DOHH2 (cell line): ENCODE measurements around the gene SNRNP27.

ENCODE experiments used
- H3F3A ChIP-seq: fragments of 200-600 bp; sonication (generic), shearing (Covaris generic); 2 replicates; pipeline ENCODE4 v1.6.0; 2016; ENCODE audit warnings: antibody characterized with exemption, mild to moderate bottlenecking; ENCODE audit not compliant: control insufficient read depth, insufficient read depth
- H3K27ac ChIP-seq: fragments of 200-600 bp; sonication (generic); 2 replicates; pipeline ENCODE4 v1.5.1; 2014; ENCODE audit warnings: low read depth, mild to moderate bottlenecking, low read length, moderate library complexity
- H3K27me3 ChIP-seq: fragments of 200-600 bp; sonication (generic); 2 replicates; pipeline ENCODE4 v1.6.1; 2014; ENCODE audit warnings: mild to moderate bottlenecking, low read length, mixed read lengths; ENCODE audit not compliant: control insufficient read depth
- H3K36me3 ChIP-seq: fragments of 200-600 bp; sonication (generic); 2 replicates; pipeline ENCODE4 v1.6.1; 2014; ENCODE audit warnings: mild to moderate bottlenecking, low read length, moderate library complexity, mixed read lengths; ENCODE audit not compliant: control insufficient read depth
- H3K4me1 ChIP-seq: fragments of 200-600 bp; sonication (generic); 2 replicates; pipeline ENCODE4 v1.6.1; 2014; ENCODE audit warnings: mild to moderate bottlenecking, low read length, mixed read lengths; ENCODE audit not compliant: control insufficient read depth
- H3K4me2 ChIP-seq: fragments of 200-600 bp; sonication (generic); 2 replicates; pipeline ENCODE4 v1.6.0; 2014; ENCODE audit warnings: mild to moderate bottlenecking, low read length, moderate library complexity
- H3K4me3 ChIP-seq: fragments of 200-600 bp; sonication (generic); 2 replicates; pipeline ENCODE4 v1.5.1; 2014; ENCODE audit warnings: mild to moderate bottlenecking, low read length, mixed read lengths
- H3K79me2 ChIP-seq: fragments of 200-600 bp; sonication (generic); 2 replicates; pipeline ENCODE4 v1.6.1; 2014; ENCODE audit warnings: mild to moderate bottlenecking, low read length, mixed read lengths; ENCODE audit not compliant: control insufficient read depth
- H3K9me2 ChIP-seq: fragments of 200-600 bp; sonication (generic); replicated peaks from 2 replicates; pipeline ENCODE4 v1.6.1; 2014; ENCODE audit warnings: mild to moderate bottlenecking, low read length, mixed read lengths; ENCODE audit not compliant: control insufficient read depth
- H3K9me3 ChIP-seq: fragments of 200-600 bp; sonication (generic); 2 replicates; pipeline ENCODE4 v1.6.1; 2014; ENCODE audit warnings: antibody characterized with exemption, low read length, mixed read lengths; ENCODE audit not compliant: control insufficient read depth, insufficient read depth
- H4K20me1 ChIP-seq: fragments of 200-600 bp; sonication (generic); 2 replicates; pipeline ENCODE4 v1.6.0; 2014; ENCODE audit warnings: low read depth, mild to moderate bottlenecking, antibody characterized with exemption, low read length, moderate library complexity; ENCODE audit not compliant: control insufficient read depth, insufficient read depth
- CTCF ChIP-seq: fragments of 200-600 bp; sonication (generic); IDR thresholded peaks from one replicate; pipeline ENCODE4 v1.5.1; 2014; ENCODE audit warnings: antibody characterized with exemption, mild to moderate bottlenecking, low read depth, low read length; ENCODE audit not compliant: poor library complexity, severe bottlenecking
- EZH2phosphoT487 ChIP-seq: fragments of 200-600 bp; sonication (generic); IDR thresholded peaks from 2 replicates; pipeline ENCODE4 v1.6.1; 2017; ENCODE audit warnings: borderline replicate concordance, mild to moderate bottlenecking, antibody characterized with exemption, low read length, moderate library complexity, mixed read lengths

SNRNP27 gene

GRCh38 chr2:69893684-69894551 lies at the start of gene SNRNP27:
Gene SNRNP27, plus strand, starts transcription at chr2:69893956. Its CDS starts 29 bp downstream, at chr2:69893985.
- Histone ChIP-seq H3K27me3 (no peaks in the 10 kb centered on the region), H3K4me2 (peak within 1 kb of the TSS; percentile 93), H3K27ac (peak within 1 kb of the TSS; percentile 49), H3K9me3 (no peaks in the 10 kb centered on the region), H3F3A (no peaks in the 10 kb centered on the region), H4K20me1 (0 out of 2 replicates have a peak, but pooled peaks cover 3% of the 10 kb centered on the region), H3K79me2 (peaks cover 32% of the 10 kb centered on the region), H3K36me3 (peaks cover 45% of the 10 kb centered on the region), H3K4me1 (peaks cover 18% of the 10 kb centered on the region), H3K4me3 (peak within 1 kb of the TSS; percentile 89), H3K9me2 (no peaks in the 10 kb centered on the region)
- TF ChIP-seq CTCF: no peak
- no peak for TF ChIP-seq EZH2phosphoT487

GRCh38 chr2:69843993-69844392 lies 49.8 kb upstream of the SNRNP27 start:
- Histone ChIP-seq H3K9me2 (no peaks in the 10 kb centered on the region), H3K36me3 (peaks cover 68% of the 10 kb centered on the region), H3K9me3 (no peaks in the 10 kb centered on the region), H3K4me1 (no peaks in the 10 kb centered on the region), H3K4me2 (no peak overlapping the region), H3F3A (no peaks in the 10 kb centered on the region), H3K27me3 (no peaks in the 10 kb centered on the region), H3K79me2 (no peaks in the 10 kb centered on the region), H3K4me3 (no peak overlapping the region), H4K20me1 (no peaks in the 10 kb centered on the region), H3K27ac (no peak overlapping the region)
- TF ChIP-seq EZH2phosphoT487: no peak
- no peak for TF ChIP-seq CTCF

- Histone ChIP-seq H3K27ac (no peak overlapping the region), H3K9me2 (no peaks in the 10 kb centered on the region), H3K4me1 (no peaks in the 10 kb centered on the region), H3K4me2 (no peak overlapping the region), H3F3A (no peaks in the 10 kb centered on the region), H3K36me3 (peaks cover 66% of the 10 kb centered on the region), H4K20me1 (no peaks in the 10 kb centered on the region), H3K9me3 (no peaks in the 10 kb centered on the region), H3K79me2 (no peaks in the 10 kb centered on the region), H3K4me3 (no peak overlapping the region), H3K27me3 (no peaks in the 10 kb centered on the region)
- TF ChIP-seq CTCF (no peak), EZH2phosphoT487 (no peak)
These were observed 49.2 kb upstream of the SNRNP27 start for GRCh38 chr2:69844560-69844959.
